ENCODE measurements around the gene L3MBTL3. TPM values are rescaled to one million over a fixed set of nuclear protein-coding genes. Genes with fewer than 3 reads are reported as not detected.
"Not testable (repeated sequence)": the region's sequence is repeated elsewhere in the genome, so short reads cannot be mapped to it uniquely, and the experiment has no call there.

The L3MBTL3 gene
- total RNA-seq, 2 experiments from 2014 or later, result 35.5 to 39.7 TPM

- H3K27me3 Mint-ChIP-seq, result no peaks in the 10 kb centered on the region
- H3K36me3 Mint-ChIP-seq, result peaks cover 78% of the 10 kb centered on the region
- DNase-seq (no peak), ATAC-seq (ENCODE audit: low read depth) (no peak)
- POLR2A ChIA-PET, result no interaction called here
- H3K4me3 Mint-ChIP-seq, result peak overlapping the region; percentile 52
- H3K27ac Mint-ChIP-seq, result peak overlapping the region; percentile 68
- H3K4me1 Mint-ChIP-seq, result peaks cover 39% of the 10 kb centered on the region
- H3K9me3 Mint-ChIP-seq, result peaks cover 2% of the 10 kb centered on the region
These were observed 120.5 kb downstream of the L3MBTL3 start for GRCh38 chr6:130138909-130139242.

- Mint-ChIP-seq H3K4me3 (no peak overlapping the region), H3K27me3 (no peaks in the 10 kb centered on the region), H3K9me3 (peaks cover 2% of the 10 kb centered on the region), H3K27ac (no peak overlapping the region), H3K4me1 (peaks cover 31% of the 10 kb centered on the region), H3K36me3 (peaks cover 75% of the 10 kb centered on the region)
- ATAC-seq (ENCODE audit: low read depth) (no peak), DNase-seq (no peak)
- POLR2A ChIA-PET, result interaction anchor here (1.1 to 1.3 kb wide), 2 partner anchors 8 to 75 kb away, joined by 3 to 4 read pairs; no protein-coding TSS in a partner anchor
These were observed 121.7 kb downstream of the L3MBTL3 start for GRCh38 chr6:130140084-130140483.

- Mint-ChIP-seq H3K9me3 (peaks cover 2% of the 10 kb centered on the region), H3K4me1 (peaks cover 15% of the 10 kb centered on the region), H3K27ac (no peak overlapping the region), H3K4me3 (no peak overlapping the region), H3K36me3 (peaks cover 63% of the 10 kb centered on the region), H3K27me3 (no peaks in the 10 kb centered on the region)
- no peak for DNase-seq
- POLR2A ChIA-PET, result no interaction called here
- no peak for ATAC-seq (ENCODE audit: low read depth)
These were observed 125.3 kb downstream of the L3MBTL3 start for GRCh38 chr6:130143709-130144108.

DNA sequence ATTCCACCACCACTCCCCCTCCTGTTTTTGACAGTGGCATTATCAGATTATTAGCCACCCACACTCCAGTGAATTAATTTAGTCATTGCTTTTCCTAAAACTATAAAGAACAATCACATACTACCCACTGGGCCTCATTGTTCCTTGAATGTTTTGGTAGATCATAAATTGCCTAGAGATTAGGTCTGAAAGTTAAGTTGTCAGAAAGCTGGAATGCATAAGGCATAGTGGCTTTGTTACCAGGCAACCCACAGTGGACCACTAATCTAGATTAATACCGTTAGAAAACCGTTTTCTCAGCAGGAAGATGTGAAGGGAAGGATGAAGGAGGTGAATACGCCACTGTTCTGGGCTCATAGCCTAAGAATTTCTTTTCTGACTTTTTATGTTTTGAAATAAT lies 128.7 kb downstream of the L3MBTL3 start:
- DNase-seq, result no peak
- POLR2A ChIA-PET, result no interaction called here
- Mint-ChIP-seq H3K27me3 (no peaks in the 10 kb centered on the region), H3K27ac (no peak overlapping the region), H3K9me3 (no peaks in the 10 kb centered on the region), H3K36me3 (peaks cover 56% of the 10 kb centered on the region), H3K4me1 (no peaks in the 10 kb centered on the region), H3K4me3 (no peak overlapping the region)
- no peak for ATAC-seq (ENCODE audit: low read depth)

GRCh38 chr6:130148181-130148580 lies 129.8 kb downstream of the L3MBTL3 start:
- Mint-ChIP-seq H3K36me3 (peaks cover 46% of the 10 kb centered on the region), H3K27me3 (no peaks in the 10 kb centered on the region), H3K4me1 (no peaks in the 10 kb centered on the region), H3K4me3 (no peak overlapping the region), H3K9me3 (no peaks in the 10 kb centered on the region), H3K27ac (no peak overlapping the region)
- DNase-seq (no peak), ATAC-seq (ENCODE audit: low read depth) (no peak)
- POLR2A ChIA-PET, result no interaction called here

GRCh38 chr6:130149016-130149415 lies 130.6 kb downstream of the L3MBTL3 start:
- DNase-seq; POLR2A ChIA-PET; H3K27me3 Mint-ChIP-seq; H3K4me3 Mint-ChIP-seq; H3K4me1 Mint-ChIP-seq; H3K9me3 Mint-ChIP-seq; ATAC-seq (ENCODE audit: low read depth); H3K27ac Mint-ChIP-seq: not testable (repeated sequence)
- peaks cover 39% of the 10 kb centered on the region for H3K36me3 Mint-ChIP-seq

DNA sequence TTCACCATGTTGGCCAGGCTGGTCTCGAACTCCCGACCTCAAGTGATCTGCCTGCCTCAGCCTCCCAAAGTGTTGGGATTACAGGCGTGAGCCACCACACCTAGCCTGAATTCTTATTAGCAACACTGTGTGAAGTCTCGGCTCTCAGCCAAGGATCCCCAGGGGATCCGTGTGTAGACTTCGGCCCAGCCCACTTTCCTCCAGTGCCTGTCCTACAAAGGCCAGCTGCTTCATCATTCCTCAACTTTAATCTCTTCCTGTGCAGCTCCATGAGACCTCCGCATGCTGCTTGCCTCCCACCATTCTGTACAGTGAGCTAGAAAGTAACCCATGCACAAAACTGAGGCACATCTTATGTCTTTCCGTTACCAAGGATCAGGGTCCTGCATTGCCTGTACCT lies 132.5 kb downstream of the L3MBTL3 start:
- peaks cover 1% of the 10 kb centered on the region for H3K9me3 Mint-ChIP-seq
- H3K36me3 Mint-ChIP-seq, result peaks cover 40% of the 10 kb centered on the region
- H3K4me1 Mint-ChIP-seq, result no peaks in the 10 kb centered on the region
- POLR2A ChIA-PET, result interaction anchor here (1.5 kb wide), 1 partner anchor 18 kb away, joined by 3 read pairs; no protein-coding TSS in a partner anchor
- DNase-seq, result no peak
- ATAC-seq (ENCODE audit: low read depth), result no peak
- no peak overlapping the region for H3K4me3 Mint-ChIP-seq
- no peaks in the 10 kb centered on the region for H3K27me3 Mint-ChIP-seq
- H3K27ac Mint-ChIP-seq, result no peak overlapping the region

DNA sequence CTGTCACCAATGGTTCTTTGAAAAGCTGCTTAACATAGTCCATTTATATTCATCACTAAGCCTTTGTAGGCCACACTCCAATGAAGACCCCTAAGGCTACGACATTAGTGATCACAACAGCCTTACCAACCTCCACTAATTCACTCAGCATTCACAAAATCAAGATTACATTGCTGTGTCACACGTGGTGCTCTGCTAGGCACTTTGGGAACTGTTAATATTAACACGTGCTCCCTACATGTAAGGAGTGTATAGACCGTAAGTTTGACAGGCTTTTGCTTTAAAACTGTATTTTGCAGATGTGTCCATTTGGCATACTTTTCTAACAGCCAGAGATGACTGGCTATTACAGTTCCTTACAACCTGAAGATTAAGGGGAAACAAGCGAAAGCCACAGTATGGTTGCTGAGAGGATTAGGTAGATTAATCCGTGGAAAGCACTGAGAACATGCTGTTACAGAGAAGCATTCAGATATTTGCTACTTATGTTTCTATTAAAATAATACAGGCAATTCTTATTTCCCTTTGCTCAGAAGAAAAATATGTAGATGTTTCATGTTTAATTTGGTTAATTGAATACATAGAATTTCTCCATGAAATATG lies 134.6 kb downstream of the L3MBTL3 start:
- Mint-ChIP-seq H3K4me3 (no peak overlapping the region), H3K27ac (no peak overlapping the region)

DNA sequence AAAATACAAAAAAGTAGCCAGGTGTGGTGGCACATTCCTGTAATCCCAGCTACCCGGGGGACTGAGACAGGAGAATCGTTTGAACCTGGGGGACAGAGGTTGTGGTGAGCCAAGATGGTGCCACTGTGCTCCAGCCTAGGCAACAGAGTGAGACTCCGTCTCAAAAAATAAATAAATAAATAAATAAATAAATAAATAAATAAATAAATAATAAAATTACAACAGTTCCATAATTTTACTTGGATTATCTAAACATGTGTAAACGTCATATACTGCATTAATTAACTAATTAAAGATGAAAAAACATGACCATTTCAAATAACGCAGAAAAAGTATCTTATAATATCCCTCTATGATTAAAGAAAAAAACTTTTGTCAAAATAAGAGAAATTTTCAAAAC lies 138.5 kb downstream of the L3MBTL3 start:
- H3K9me3 Mint-ChIP-seq, result peaks cover 13% of the 10 kb centered on the region
- ATAC-seq (ENCODE audit: low read depth), result no peak
- no peak for DNase-seq
- H3K4me1 Mint-ChIP-seq, result peaks cover 2% of the 10 kb centered on the region
- H3K36me3 Mint-ChIP-seq, result peaks cover 40% of the 10 kb centered on the region
- no peaks in the 10 kb centered on the region for H3K27me3 Mint-ChIP-seq
- H3K4me3 Mint-ChIP-seq, result no peak overlapping the region
- H3K27ac Mint-ChIP-seq, result no peak overlapping the region
- POLR2A ChIA-PET, result no interaction called here

More for the DNA sequence above, 134.6 kb downstream of the L3MBTL3 start:
- H3K4me1 Mint-ChIP-seq, result no peaks in the 10 kb centered on the region
- no peaks in the 10 kb centered on the region for H3K27me3 Mint-ChIP-seq
- H3K9me3 Mint-ChIP-seq, result peaks cover 4% of the 10 kb centered on the region
- POLR2A ChIA-PET, result no interaction called here
- H3K36me3 Mint-ChIP-seq, result peaks cover 40% of the 10 kb centered on the region
- no peak for ATAC-seq (ENCODE audit: low read depth)
- no peak for DNase-seq

- Mint-ChIP-seq H3K9me3 (peaks cover 13% of the 10 kb centered on the region), H3K4me3 (no peak overlapping the region), H3K4me1 (peaks cover 2% of the 10 kb centered on the region), H3K27me3 (no peaks in the 10 kb centered on the region), H3K36me3 (peaks cover 42% of the 10 kb centered on the region), H3K27ac (no peak overlapping the region)
- ATAC-seq (ENCODE audit: low read depth), result no peak
- POLR2A ChIA-PET, result no interaction called here
- DNase-seq, result no peak
These were observed 139.7 kb downstream of the L3MBTL3 start for GRCh38 chr6:130158056-130158455.

GRCh38 chr6:130158548-130158947 lies 140.2 kb downstream of the L3MBTL3 start:
- no peaks in the 10 kb centered on the region for H3K27me3 Mint-ChIP-seq
- DNase-seq, result no peak
- H3K27ac Mint-ChIP-seq, result no peak overlapping the region
- peaks cover 2% of the 10 kb centered on the region for H3K4me1 Mint-ChIP-seq
- peaks cover 42% of the 10 kb centered on the region for H3K36me3 Mint-ChIP-seq
- POLR2A ChIA-PET, result no interaction called here
- H3K4me3 Mint-ChIP-seq, result no peak overlapping the region
- ATAC-seq (ENCODE audit: low read depth), result no peak
- peaks cover 13% of the 10 kb centered on the region for H3K9me3 Mint-ChIP-seq

DNA sequence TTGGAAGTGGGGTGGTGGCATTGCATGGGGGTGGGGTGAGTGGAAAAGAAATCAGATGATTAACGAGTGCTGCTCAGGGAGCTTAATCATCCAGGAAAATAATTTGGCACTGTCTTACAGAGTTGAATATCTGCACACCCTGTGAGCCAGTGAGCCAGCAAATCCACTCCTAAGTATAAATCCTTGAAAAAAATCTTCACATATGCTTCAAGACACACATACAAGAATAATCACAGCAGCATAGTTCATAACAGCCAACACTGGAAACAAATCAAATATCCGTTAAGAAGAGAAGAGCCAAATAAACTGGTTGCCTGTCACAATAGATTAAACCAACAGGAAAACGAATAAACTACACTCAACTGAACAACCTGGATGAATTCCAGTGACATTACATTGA lies 141.6 kb downstream of the L3MBTL3 start:
- DNase-seq (no peak), ATAC-seq (ENCODE audit: low read depth) (no peak)
- H3K27me3 Mint-ChIP-seq, result no peaks in the 10 kb centered on the region
- H3K27ac Mint-ChIP-seq, result no peak overlapping the region
- no peak overlapping the region for H3K4me3 Mint-ChIP-seq
- H3K36me3 Mint-ChIP-seq, result peaks cover 46% of the 10 kb centered on the region
- H3K4me1 Mint-ChIP-seq, result peaks cover 2% of the 10 kb centered on the region
- H3K9me3 Mint-ChIP-seq, result peaks cover 11% of the 10 kb centered on the region
- POLR2A ChIA-PET, result no interaction called here

- Mint-ChIP-seq H3K4me1 (peaks cover 3% of the 10 kb centered on the region), H3K27me3 (no peaks in the 10 kb centered on the region), H3K9me3 (peaks cover 9% of the 10 kb centered on the region), H3K36me3 (peaks cover 49% of the 10 kb centered on the region), H3K4me3 (no peak overlapping the region), H3K27ac (no peak overlapping the region)
- POLR2A ChIA-PET, result no interaction called here
- ATAC-seq (ENCODE audit: low read depth) (no peak), DNase-seq (no peak)
These were observed 143.5 kb downstream of the L3MBTL3 start for GRCh38 chr6:130161683-130162404.

DNA sequence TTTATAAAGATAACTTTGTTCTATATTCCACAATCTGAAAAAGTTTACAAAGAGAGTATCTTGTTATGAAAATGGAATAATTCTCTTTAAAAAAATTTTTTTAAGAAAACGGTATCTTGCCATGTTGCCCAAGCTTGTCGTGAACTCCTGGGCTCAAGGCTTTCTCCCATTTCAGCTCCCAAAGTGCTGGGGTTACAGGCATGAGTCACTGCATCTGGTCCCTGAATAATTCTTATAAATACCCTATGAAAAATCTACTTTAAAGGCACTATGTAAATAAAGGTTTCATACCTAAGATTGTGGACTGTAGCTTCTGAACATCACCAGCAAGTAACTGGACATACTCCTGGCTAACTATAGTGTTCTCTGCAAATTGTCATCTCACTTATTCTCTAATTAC lies 144.0 kb downstream of the L3MBTL3 start:
- no peak overlapping the region for H3K27ac Mint-ChIP-seq
- H3K9me3 Mint-ChIP-seq, result peaks cover 9% of the 10 kb centered on the region
- DNase-seq (no peak), ATAC-seq (ENCODE audit: low read depth) (no peak)
- H3K4me1 Mint-ChIP-seq, result peaks cover 3% of the 10 kb centered on the region
- H3K4me3 Mint-ChIP-seq, result no peak overlapping the region
- POLR2A ChIA-PET, result no interaction called here
- no peaks in the 10 kb centered on the region for H3K27me3 Mint-ChIP-seq
- peaks cover 52% of the 10 kb centered on the region for H3K36me3 Mint-ChIP-seq

Measured in activated naive CD8-positive, alpha-beta T cell treated with anti-CD3 and anti-CD28 coated beads, Interleukin-2, amount 10 ng/mL, durations not matched to agents 7 days and 5 days (primary cell).